GM20000 (cell line): Measurements from ENCODE around the gene SALL3.

Experiments
- DNase-seq: peaks from one replicate; pipeline ENCODE4 v3.0.0; 2012; ENCODE audit warnings: low spot score
- TF ChIP-seq, protein P1 (sequence below): IDR thresholded peaks from 2 replicates; pipeline ENCODE4 v1.5.1; 2012; ENCODE audit warnings: mild to moderate bottlenecking, control low read depth; ENCODE audit errors: extremely low read depth, missing control alignments

SALL3 gene

DNA sequence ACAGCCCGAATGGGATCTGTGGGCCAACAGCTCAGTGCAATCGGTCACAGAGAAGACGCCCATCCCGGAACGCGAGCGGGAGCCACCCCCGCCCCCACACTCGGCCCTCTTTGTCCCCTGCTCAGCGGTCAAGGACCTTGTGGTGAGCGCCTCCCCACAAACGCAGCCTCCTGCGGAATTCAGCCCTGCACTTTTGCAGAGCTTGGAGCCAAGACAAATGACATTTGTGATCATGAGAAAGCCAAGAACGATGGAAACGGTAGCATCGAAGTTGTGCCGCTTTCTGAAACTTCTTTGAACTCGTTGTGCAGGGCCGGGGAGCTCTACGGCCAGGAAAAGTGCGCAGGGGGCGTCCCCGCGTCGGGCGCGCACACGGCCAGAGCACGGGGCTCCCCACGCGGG lies 6.7 kb upstream of the SALL3 start:
- TF ChIP-seq, protein P1, sequence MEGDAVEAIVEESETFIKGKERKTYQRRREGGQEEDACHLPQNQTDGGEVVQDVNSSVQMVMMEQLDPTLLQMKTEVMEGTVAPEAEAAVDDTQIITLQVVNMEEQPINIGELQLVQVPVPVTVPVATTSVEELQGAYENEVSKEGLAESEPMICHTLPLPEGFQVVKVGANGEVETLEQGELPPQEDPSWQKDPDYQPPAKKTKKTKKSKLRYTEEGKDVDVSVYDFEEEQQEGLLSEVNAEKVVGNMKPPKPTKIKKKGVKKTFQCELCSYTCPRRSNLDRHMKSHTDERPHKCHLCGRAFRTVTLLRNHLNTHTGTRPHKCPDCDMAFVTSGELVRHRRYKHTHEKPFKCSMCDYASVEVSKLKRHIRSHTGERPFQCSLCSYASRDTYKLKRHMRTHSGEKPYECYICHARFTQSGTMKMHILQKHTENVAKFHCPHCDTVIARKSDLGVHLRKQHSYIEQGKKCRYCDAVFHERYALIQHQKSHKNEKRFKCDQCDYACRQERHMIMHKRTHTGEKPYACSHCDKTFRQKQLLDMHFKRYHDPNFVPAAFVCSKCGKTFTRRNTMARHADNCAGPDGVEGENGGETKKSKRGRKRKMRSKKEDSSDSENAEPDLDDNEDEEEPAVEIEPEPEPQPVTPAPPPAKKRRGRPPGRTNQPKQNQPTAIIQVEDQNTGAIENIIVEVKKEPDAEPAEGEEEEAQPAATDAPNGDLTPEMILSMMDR, result no peak
- no peak for DNase-seq

DNA sequence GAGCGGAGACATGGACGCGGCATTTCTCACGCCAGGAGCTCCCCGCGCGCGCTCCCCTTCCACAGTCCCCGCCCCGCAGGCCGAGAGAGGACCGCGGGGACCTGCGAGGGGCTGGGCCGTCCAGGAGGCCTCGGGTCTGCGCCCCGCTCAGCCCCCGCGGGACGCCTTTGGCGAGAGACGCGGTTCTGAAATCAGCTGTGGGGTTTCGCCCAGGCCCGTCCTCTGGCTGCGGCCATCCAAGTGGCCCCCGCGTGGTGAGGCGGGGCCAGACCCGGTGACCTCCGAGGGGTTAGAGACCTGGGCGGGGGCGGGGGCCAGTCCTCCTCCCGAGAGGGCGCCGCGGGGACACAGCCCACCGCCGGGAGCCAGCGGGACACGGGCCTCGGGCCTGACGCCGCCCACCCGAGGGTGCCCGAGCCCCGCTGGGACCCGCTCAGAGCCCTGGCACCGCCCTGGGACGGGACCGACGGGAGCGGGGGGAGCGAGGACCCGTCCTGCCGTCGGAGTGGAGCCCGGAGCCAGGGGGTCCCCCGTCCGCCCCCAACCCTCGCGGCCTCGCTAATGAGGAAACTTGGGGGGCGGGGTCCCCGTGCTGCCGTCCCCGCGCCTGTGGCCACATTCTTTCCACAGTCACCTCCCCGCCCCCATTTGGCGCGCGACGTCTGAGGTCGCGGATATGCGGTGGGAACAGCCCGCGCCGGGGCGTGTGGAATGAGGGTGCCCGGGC lies 6.1 kb upstream of the SALL3 start:
- TF ChIP-seq, protein P1, result no peak
- DNase-seq, result no peak

DNA sequence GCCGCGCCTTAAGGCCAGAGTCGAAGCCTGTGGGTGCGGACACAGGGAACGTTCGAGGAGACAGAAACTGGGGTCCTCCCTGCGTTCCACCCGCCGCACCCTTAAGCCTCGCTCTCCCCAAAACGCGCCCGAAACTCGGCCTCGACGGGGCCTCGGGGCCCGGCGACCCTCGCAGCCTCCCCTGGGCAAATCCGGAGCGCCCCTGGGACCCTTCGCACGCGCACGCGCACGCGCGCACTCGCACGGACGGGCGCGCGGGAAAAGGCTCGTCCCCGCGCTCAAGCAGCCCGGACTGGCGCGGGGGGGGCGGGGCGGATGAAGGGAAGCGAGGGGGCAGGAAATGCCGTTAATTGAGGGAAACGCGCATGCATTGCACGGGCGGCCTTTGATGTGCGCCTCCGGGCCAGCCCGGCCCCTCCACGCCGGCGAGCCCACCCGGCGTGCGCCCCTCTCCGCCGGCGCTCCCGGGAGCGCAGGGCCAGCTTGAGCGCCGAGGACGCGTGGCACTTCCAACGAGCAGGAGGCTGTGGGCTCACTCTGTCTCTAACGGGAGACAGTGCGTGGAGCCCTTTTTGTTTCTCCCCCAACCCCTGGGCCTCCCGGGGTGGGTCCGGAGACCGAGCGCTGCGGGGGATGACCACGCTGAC lies 5.4 kb upstream of the SALL3 start:
- TF ChIP-seq, protein P1, result no peak
- DNase-seq, result no peak

DNA sequence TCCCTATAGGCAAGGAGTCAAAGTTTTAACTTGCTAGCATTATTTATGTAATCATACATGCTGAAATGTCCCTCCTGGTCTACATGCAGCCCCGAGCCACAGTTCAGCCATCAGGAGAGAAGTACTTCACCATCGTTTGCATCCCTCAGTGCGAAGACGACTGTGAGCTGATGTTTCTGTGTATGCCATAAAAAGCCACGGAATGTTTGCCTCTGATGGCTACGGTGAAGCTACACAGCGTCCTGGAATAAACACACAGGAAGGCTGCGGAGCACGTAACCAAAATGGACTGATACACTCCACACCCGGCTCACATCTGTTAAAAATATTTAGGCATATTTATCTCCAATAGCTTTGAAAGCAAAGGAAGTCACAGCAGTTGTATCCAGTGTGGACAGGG lies 4.3 kb upstream of the SALL3 start:
- TF ChIP-seq, protein P1, result no peak
- no peak for DNase-seq

DNA sequence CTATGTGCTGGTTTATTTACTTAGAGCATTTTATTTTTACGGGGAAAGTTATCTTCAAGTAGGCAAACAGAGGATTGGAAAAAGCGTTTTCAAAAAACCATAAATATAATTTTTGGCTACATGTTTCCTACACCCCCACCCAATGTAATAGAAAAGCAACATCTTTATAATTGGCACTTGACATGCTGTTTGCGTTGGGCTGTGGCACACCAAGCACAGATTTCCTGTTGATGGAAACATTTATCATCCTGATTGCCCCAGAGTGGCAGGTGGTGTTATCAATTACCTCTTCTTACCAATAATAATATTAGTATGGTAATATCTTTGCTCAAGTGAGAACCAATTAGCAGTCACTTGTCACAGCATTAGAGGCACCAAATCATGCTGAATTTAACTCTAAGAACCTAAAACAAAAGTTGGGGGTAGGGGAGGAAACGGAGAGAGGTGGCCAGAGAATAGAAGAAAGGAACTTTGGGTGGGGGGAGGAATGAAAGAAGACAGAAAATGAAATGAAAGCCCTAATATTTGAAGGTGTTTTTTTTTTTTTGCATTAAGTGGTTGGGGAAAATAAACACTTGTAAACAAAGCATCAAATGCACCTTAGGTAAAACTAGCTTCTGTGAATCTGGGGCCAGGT lies 3.8 kb upstream of the SALL3 start:
- no peak for DNase-seq
- TF ChIP-seq, protein P1, result no peak

DNA sequence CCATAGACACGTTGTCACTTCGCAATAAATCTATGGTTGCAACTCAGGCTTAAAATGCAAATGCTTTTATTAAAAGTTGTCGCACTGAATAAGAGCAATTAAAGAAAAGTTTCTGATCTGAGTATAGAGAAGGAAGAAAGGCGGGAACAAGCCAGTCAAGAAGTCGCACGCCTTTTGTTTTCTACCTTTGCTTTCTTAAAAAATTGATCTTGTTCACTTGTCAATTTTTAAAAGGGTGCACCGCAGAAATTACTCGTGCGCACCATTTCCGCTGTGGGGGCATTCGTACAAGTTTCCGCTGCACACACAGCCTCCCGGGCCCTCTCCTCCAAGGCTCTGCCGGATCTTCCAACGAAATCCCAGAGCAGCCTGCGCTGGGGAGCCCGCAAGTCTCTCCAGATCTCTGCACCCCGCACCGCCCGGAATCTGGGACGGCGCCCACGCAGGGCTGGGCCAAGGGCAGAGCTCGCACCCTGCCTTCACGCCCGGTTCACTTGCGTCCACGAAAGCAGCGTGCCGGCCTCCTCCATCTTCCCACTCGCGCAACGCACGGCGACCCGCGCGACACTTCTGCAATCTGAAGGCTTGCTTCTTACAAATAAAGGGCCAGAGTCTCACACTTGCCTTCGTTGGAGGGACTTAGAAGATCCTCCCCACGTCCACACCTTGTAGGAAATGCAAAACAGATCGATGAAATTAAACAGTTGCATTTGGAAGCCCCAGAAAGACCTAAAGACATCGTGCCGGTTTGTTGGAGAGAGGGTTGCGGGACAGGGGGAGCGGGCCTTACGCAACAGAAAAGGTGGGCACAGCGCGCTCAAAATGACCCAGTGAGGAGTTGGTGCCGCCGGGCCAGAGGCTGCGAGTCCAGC lies 2.6 kb upstream of the SALL3 start:
- TF ChIP-seq, protein P1, result no peak
- DNase-seq, result no peak
